Ishikawa (cell line): ENCODE data around the gene MRPL18.

Experiments used
- CEBPB ChIP-seq: IDR thresholded peaks from 2 replicates; pipeline ENCODE4 v1.6.1; 2012
- EGR1 ChIP-seq: IDR thresholded peaks from 2 replicates; pipeline ENCODE4 v1.6.1; 2012
- EP300 ChIP-seq: IDR thresholded peaks from 2 replicates; pipeline ENCODE4 v1.6.1; 2012; ENCODE audit warnings: borderline replicate concordance
- FOXM1 ChIP-seq: IDR thresholded peaks from 2 replicates; pipeline ENCODE4 v1.6.1; 2012; ENCODE audit warnings: low read depth, borderline replicate concordance
- MAX ChIP-seq: IDR thresholded peaks from 2 replicates; pipeline ENCODE4 v1.6.1; 2012
- RAD21 ChIP-seq: IDR thresholded peaks from 2 replicates; pipeline ENCODE4 v1.6.1; 2012; ENCODE audit warnings: low read depth
- REST ChIP-seq: IDR thresholded peaks from 2 replicates; pipeline ENCODE4 v1.6.1; 2012; ENCODE audit warnings: low read depth, mild to moderate bottlenecking
- TCF12 ChIP-seq: IDR thresholded peaks from 2 replicates; pipeline ENCODE4 v1.6.1; 2012; ENCODE audit warnings: low read depth
- TEAD4 ChIP-seq: IDR thresholded peaks from 2 replicates; pipeline ENCODE4 v1.6.1; 2012
- YY1 ChIP-seq: IDR thresholded peaks from 2 replicates; pipeline ENCODE4 v1.6.1; 2012; ENCODE audit warnings: low read depth

GRCh38 chr6:159838020-159838744, 47.9 kb downstream of the MRPL18 start:
- TF ChIP-seq TEAD4 (no peak), RAD21 (no peak), YY1 (no peak), EGR1 (no peak), MAX (no peak), CEBPB (no peak), EP300 (no peak), FOXM1 (no peak), REST (no peak), TCF12 (no peak)
